Neural cell (in vitro differentiated cells): ENCODE measurements around the gene PIK3R1. TPM values are rescaled to one million over a fixed set of nuclear protein-coding genes. Genes with fewer than 3 reads are reported as not detected.

Experiments used
- H2AFZ ChIP-seq: fragments of 200-600, 300-800 bp; sonication (generic), shearing (Covaris generic); 2 replicates; pipeline ENCODE4 v1.6.0; 2014; ENCODE audit warnings: low read depth, mild to moderate bottlenecking, antibody characterized with exemption, low read length, moderate library complexity
- H3F3A ChIP-seq: fragments of 200-600 bp; shearing (Covaris generic); 2 replicates; pipeline ENCODE4 v1.6.1; 2016; ENCODE audit warnings: mild to moderate bottlenecking, moderate library complexity, mixed read lengths, antibody characterized with exemption, low read length; ENCODE audit not compliant: insufficient read depth, poor library complexity, severe bottlenecking
- H3K27ac ChIP-seq: fragments of 200-600, 300-800 bp; sonication (generic), shearing (Covaris generic); 2 replicates; pipeline ENCODE4 v1.5.1; 2014; ENCODE audit warnings: mild to moderate bottlenecking, low read length, moderate library complexity
- H3K27me3 ChIP-seq: fragments of 300-800, 200-600 bp; sonication (generic), shearing (Covaris generic); 2 replicates; pipeline ENCODE4 v1.6.0; 2014; ENCODE audit warnings: mild to moderate bottlenecking, low read depth, low read length, moderate library complexity; ENCODE audit not compliant: insufficient read depth
- H3K36me3 ChIP-seq: fragments of 300-800, 200-600 bp; sonication (generic), shearing (Covaris generic); 2 replicates; pipeline ENCODE4 v1.5.1; 2014; ENCODE audit warnings: mild to moderate bottlenecking, antibody characterized with exemption, low read length, moderate library complexity; ENCODE audit not compliant: insufficient read depth
- H3K4me2 ChIP-seq: fragments of 300-800, 200-600 bp; sonication (generic), shearing (Covaris generic); 2 replicates; pipeline ENCODE4 v1.6.0; 2014; ENCODE audit warnings: mild to moderate bottlenecking, low read length
- H3K4me3 ChIP-seq: fragments of 300-800, 200-600 bp; sonication (generic), shearing (Covaris generic); 2 replicates; pipeline ENCODE4 v1.5.1; 2014; ENCODE audit warnings: mild to moderate bottlenecking, low read length, moderate library complexity
- H3K79me2 ChIP-seq: fragments of 200-600 bp; shearing (Covaris generic); replicated peaks from 2 replicates; pipeline ENCODE4 v1.6.0; 2014; ENCODE audit warnings: mild to moderate bottlenecking, low read length, moderate library complexity; ENCODE audit not compliant: insufficient read depth
- H3K9ac ChIP-seq: fragments of 300-800, 200-600 bp; sonication (generic), shearing (Covaris generic); 2 replicates; pipeline ENCODE4 v1.6.1; 2016; ENCODE audit warnings: mild to moderate bottlenecking, low read length, mixed read lengths
- H3K9me2 ChIP-seq: fragments of 200-600 bp; shearing (Covaris generic); 2 replicates; pipeline ENCODE4 v1.6.1; 2016; ENCODE audit warnings: mild to moderate bottlenecking, low read length, mixed read lengths; ENCODE audit not compliant: insufficient read depth
- H3K9me3 ChIP-seq: fragments of 200-600, 300-800 bp; sonication (generic), shearing (Covaris generic); 2 replicates; pipeline ENCODE4 v1.6.1; 2016; ENCODE audit warnings: mild to moderate bottlenecking, mixed run types, low read length, moderate library complexity, mixed read lengths
- H4K20me1 ChIP-seq: fragments of 200-600 bp; shearing (Covaris generic); 2 replicates; pipeline ENCODE4 v1.6.1; 2016; ENCODE audit warnings: mild to moderate bottlenecking, mixed run types; ENCODE audit not compliant: insufficient read depth
- CTCF ChIP-seq: fragments of 450-650 bp; IDR thresholded peaks from 2 replicates; pipeline ENCODE4 v1.5.1; 2014; ENCODE audit warnings: antibody characterized with exemption, mild to moderate bottlenecking, moderate library complexity; ENCODE audit not compliant: poor library complexity, severe bottlenecking
- EP300 ChIP-seq: fragments of 450-650 bp; conservative IDR thresholded peaks from 2 replicates; pipeline ENCODE4 v1.6.1; 2014; ENCODE audit warnings: antibody characterized with exemption, mild to moderate bottlenecking, moderate library complexity; ENCODE audit not compliant: poor library complexity, severe bottlenecking
- EZH2 ChIP-seq: fragments of 200-600, 300-800 bp; shearing (Covaris generic), sonication (generic); IDR thresholded peaks from 2 replicates; pipeline ENCODE4 v1.6.1; 2014; ENCODE audit warnings: antibody characterized with exemption, low read length, borderline replicate concordance, mild to moderate bottlenecking; ENCODE audit not compliant: insufficient read depth, poor library complexity, severe bottlenecking
- MXI1 ChIP-seq: fragments of 450-650 bp; conservative IDR thresholded peaks from 2 replicates; pipeline ENCODE4 v1.6.1; 2014; ENCODE audit warnings: antibody characterized with exemption, mild to moderate bottlenecking; ENCODE audit not compliant: poor library complexity, severe bottlenecking
- POLR2AphosphoS5 ChIP-seq: IDR thresholded peaks from 2 replicates; pipeline ENCODE4 v1.6.1; 2012
- RAD21 ChIP-seq: fragments of 450-650 bp; conservative IDR thresholded peaks from 2 replicates; pipeline ENCODE4 v1.6.1; 2014; ENCODE audit warnings: antibody characterized with exemption, mild to moderate bottlenecking, moderate library complexity
- REST ChIP-seq: IDR thresholded peaks from 2 replicates; pipeline ENCODE4 v1.6.1; 2012; ENCODE audit warnings: borderline replicate concordance
- SMC3 ChIP-seq: fragments of 450-650 bp; conservative IDR thresholded peaks from 2 replicates; pipeline ENCODE4 v1.6.1; 2014; ENCODE audit warnings: antibody characterized with exemption, mild to moderate bottlenecking, moderate library complexity; ENCODE audit not compliant: poor library complexity
- TAF1 ChIP-seq: IDR thresholded peaks from 2 replicates; pipeline ENCODE4 v1.6.1; 2012; ENCODE audit warnings: low read depth
- polyA plus RNA-seq: library from polyadenylated mRNA; depleted of rRNA; stranded (reverse); fragments of >200 nt; gene quantifications from 2 replicates; pipeline ENCODE4 v1.2.3, GENCODE V29; 2014

The PIK3R1 gene
- polyA plus RNA-seq, 1 donor from 2014 or later = 41.9 TPM

- no peak for TF ChIP-seq REST
- TF ChIP-seq RAD21 = no peak
- no peak for TF ChIP-seq EZH2
- TF ChIP-seq CTCF = no peak
- no peak for TF ChIP-seq EP300
- no peak for TF ChIP-seq POLR2AphosphoS5
- no peak for TF ChIP-seq TAF1
- H3K27ac ChIP-seq = no peak overlapping the region
- no peak overlapping the region for H3K4me3 ChIP-seq
- no peaks in the 10 kb centered on the region for H3K9me3 ChIP-seq
- no peaks in the 10 kb centered on the region for H3F3A ChIP-seq
- no peaks in the 10 kb centered on the region for H3K36me3 ChIP-seq
- no peak overlapping the region for H2AFZ ChIP-seq
- H4K20me1 ChIP-seq = no peaks in the 10 kb centered on the region
- H3K27me3 ChIP-seq = no peaks in the 10 kb centered on the region
- H3K79me2 ChIP-seq = no peaks in the 10 kb centered on the region
- no peak overlapping the region for H3K4me2 ChIP-seq
- H3K9ac ChIP-seq = no peak overlapping the region
- no peaks in the 10 kb centered on the region for H3K9me2 ChIP-seq
Measured at GRCh38 chr5:68343421-68343826, 127.9 kb downstream of the PIK3R1 start.

- H3K36me3 ChIP-seq = no peaks in the 10 kb centered on the region
- H3F3A ChIP-seq = no peaks in the 10 kb centered on the region
- H2AFZ ChIP-seq = no peak overlapping the region
- H3K4me2 ChIP-seq = no peak overlapping the region
- H3K9me2 ChIP-seq = no peaks in the 10 kb centered on the region
- no peaks in the 10 kb centered on the region for H4K20me1 ChIP-seq
- no peaks in the 10 kb centered on the region for H3K79me2 ChIP-seq
- no peaks in the 10 kb centered on the region for H3K27me3 ChIP-seq
- TF ChIP-seq EP300 = no peak
- TF ChIP-seq SMC3 = no peak
- TF ChIP-seq MXI1 = no peak
- TF ChIP-seq RAD21 = no peak
- TF ChIP-seq TAF1 = no peak
- TF ChIP-seq POLR2AphosphoS5 = no peak
- TF ChIP-seq CTCF = no peak
- H3K9ac ChIP-seq = no peak overlapping the region
- H3K9me3 ChIP-seq = no peaks in the 10 kb centered on the region
- H3K4me3 ChIP-seq = no peak overlapping the region
- no peak overlapping the region for H3K27ac ChIP-seq
Measured at GRCh38 chr5:68344447-68345111, 129.0 kb downstream of the PIK3R1 start.
